Measurements from ENCODE around the gene PAX7.

DNA sequence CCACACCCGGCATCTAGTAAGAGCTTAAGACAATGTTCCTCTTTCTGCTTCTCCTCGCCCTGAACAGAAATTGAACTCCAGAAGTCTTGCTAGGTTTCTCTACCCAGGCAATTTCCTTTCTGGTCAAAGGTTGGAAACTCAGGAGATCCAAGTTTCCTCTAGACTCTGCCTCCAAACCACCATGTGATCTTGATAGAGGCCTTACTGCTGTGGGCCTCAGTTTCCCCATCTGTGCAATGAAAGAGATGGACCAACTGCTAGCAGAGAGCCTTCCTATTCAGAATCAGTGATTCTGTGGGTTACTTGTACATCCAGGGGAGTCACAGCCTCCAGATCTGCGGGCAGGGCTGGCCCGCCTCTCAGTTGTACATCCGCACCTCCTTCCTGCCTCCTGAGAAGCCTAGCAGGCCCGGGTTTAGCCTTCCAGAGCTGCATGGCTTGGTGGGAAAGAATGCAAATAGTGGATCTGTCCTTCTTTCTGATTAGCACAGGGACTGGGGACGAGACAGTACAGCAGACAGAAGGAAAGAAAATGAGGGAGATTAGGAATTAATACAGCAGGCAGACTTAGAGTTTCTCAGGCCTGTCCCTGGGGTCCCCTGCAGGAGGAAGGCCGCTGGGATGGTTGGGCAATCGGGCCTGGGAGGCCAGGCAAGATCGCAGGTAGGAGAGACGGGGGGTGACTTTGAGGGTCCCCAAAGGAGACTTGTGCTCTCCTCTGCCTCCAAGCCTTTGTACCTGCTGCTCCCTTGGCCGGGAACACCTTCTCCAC lies 83.9 kb downstream of the PAX7 start:
- TF ChIP-seq FOXK2 (conservative IDR thresholded peaks at IDR 0.05 in 1 of 2, IDR thresholded peaks at IDR 0.05 in 1 of 2; ENCODE audit: low read depth in 2 of 2): no peak
- TF ChIP-seq, protein P1, sequence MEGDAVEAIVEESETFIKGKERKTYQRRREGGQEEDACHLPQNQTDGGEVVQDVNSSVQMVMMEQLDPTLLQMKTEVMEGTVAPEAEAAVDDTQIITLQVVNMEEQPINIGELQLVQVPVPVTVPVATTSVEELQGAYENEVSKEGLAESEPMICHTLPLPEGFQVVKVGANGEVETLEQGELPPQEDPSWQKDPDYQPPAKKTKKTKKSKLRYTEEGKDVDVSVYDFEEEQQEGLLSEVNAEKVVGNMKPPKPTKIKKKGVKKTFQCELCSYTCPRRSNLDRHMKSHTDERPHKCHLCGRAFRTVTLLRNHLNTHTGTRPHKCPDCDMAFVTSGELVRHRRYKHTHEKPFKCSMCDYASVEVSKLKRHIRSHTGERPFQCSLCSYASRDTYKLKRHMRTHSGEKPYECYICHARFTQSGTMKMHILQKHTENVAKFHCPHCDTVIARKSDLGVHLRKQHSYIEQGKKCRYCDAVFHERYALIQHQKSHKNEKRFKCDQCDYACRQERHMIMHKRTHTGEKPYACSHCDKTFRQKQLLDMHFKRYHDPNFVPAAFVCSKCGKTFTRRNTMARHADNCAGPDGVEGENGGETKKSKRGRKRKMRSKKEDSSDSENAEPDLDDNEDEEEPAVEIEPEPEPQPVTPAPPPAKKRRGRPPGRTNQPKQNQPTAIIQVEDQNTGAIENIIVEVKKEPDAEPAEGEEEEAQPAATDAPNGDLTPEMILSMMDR (IDR thresholded peaks at IDR 0.05 in 2 of 3, conservative IDR thresholded peaks at IDR 0.05 in 1 of 3; ENCODE audit: insufficient read depth in 2 of 3, low read depth in 1 of 3, low read length in 3 of 3): no peak
- no peak for TF ChIP-seq ZNF124 (CRISPR knock-in tag; IDR thresholded peaks at IDR 0.05)
- TF ChIP-seq ZNF133 (CRISPR knock-in tag; IDR thresholded peaks at IDR 0.05): no peak
- TF ChIP-seq, protein P2, sequence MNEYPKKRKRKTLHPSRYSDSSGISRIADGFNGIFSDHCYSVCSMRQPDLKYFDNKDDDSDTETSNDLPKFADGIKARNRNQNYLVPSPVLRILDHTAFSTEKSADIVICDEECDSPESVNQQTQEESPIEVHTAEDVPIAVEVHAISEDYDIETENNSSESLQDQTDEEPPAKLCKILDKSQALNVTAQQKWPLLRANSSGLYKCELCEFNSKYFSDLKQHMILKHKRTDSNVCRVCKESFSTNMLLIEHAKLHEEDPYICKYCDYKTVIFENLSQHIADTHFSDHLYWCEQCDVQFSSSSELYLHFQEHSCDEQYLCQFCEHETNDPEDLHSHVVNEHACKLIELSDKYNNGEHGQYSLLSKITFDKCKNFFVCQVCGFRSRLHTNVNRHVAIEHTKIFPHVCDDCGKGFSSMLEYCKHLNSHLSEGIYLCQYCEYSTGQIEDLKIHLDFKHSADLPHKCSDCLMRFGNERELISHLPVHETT (CRISPR knock-in tag; conservative IDR thresholded peaks at IDR 0.05 in 1 of 2, IDR thresholded peaks at IDR 0.05 in 1 of 2): no peak
- TF ChIP-seq EGR1 (conservative IDR thresholded peaks at IDR 0.05): no peak
- no peak for TF ChIP-seq YY1 (IDR thresholded peaks at IDR 0.05; ENCODE audit: borderline replicate concordance in 1 of 3, control insufficient read depth in 1 of 3, extremely low read depth in 1 of 3, insufficient read depth in 3 of 3, insufficient read length in 1 of 3, insufficient replicate concordance in 2 of 3, low read depth in 1 of 3, low read length in 2 of 3)
- TF ChIP-seq MYBL2 (IDR thresholded peaks at IDR 0.05; ENCODE audit: low read depth): no peak
- TF ChIP-seq MYBL2 (CRISPR knock-in tag; IDR thresholded peaks at IDR 0.05; ENCODE audit: borderline replicate concordance): no peak
- TF ChIP-seq SMARCC2 (IDR thresholded peaks at IDR 0.05; ENCODE audit: low read depth): no peak
- no peak for TF ChIP-seq ZSCAN29 (IDR thresholded peaks at IDR 0.05)
